Neural cell (in vitro differentiated cells): Measurements from ENCODE around the gene TSR1. TPM values are rescaled to one million over a fixed set of nuclear protein-coding genes. Genes with fewer than 3 reads are reported as not detected.

Source experiments
- H2AFZ ChIP-seq: fragments of 200-600, 300-800 bp; sonication (generic), shearing (Covaris generic); 2 replicates; pipeline ENCODE4 v1.6.0; 2014; ENCODE audit warnings: low read depth, mild to moderate bottlenecking, antibody characterized with exemption, low read length, moderate library complexity
- H3F3A ChIP-seq: fragments of 200-600 bp; shearing (Covaris generic); 2 replicates; pipeline ENCODE4 v1.6.1; 2016; ENCODE audit warnings: mild to moderate bottlenecking, moderate library complexity, mixed read lengths, antibody characterized with exemption, low read length; ENCODE audit not compliant: insufficient read depth, poor library complexity, severe bottlenecking
- H3K27ac ChIP-seq: fragments of 200-600, 300-800 bp; sonication (generic), shearing (Covaris generic); 2 replicates; pipeline ENCODE4 v1.5.1; 2014; ENCODE audit warnings: mild to moderate bottlenecking, low read length, moderate library complexity
- H3K27me3 ChIP-seq: fragments of 300-800, 200-600 bp; sonication (generic), shearing (Covaris generic); 2 replicates; pipeline ENCODE4 v1.6.0; 2014; ENCODE audit warnings: mild to moderate bottlenecking, low read depth, low read length, moderate library complexity; ENCODE audit not compliant: insufficient read depth
- H3K36me3 ChIP-seq: fragments of 300-800, 200-600 bp; sonication (generic), shearing (Covaris generic); 2 replicates; pipeline ENCODE4 v1.5.1; 2014; ENCODE audit warnings: mild to moderate bottlenecking, antibody characterized with exemption, low read length, moderate library complexity; ENCODE audit not compliant: insufficient read depth
- H3K4me2 ChIP-seq: fragments of 300-800, 200-600 bp; sonication (generic), shearing (Covaris generic); 2 replicates; pipeline ENCODE4 v1.6.0; 2014; ENCODE audit warnings: mild to moderate bottlenecking, low read length
- H3K4me3 ChIP-seq: fragments of 300-800, 200-600 bp; sonication (generic), shearing (Covaris generic); 2 replicates; pipeline ENCODE4 v1.5.1; 2014; ENCODE audit warnings: mild to moderate bottlenecking, low read length, moderate library complexity
- H3K79me2 ChIP-seq: fragments of 200-600 bp; shearing (Covaris generic); replicated peaks from 2 replicates; pipeline ENCODE4 v1.6.0; 2014; ENCODE audit warnings: mild to moderate bottlenecking, low read length, moderate library complexity; ENCODE audit not compliant: insufficient read depth
- H3K9ac ChIP-seq: fragments of 300-800, 200-600 bp; sonication (generic), shearing (Covaris generic); 2 replicates; pipeline ENCODE4 v1.6.1; 2016; ENCODE audit warnings: mild to moderate bottlenecking, low read length, mixed read lengths
- H3K9me2 ChIP-seq: fragments of 200-600 bp; shearing (Covaris generic); 2 replicates; pipeline ENCODE4 v1.6.1; 2016; ENCODE audit warnings: mild to moderate bottlenecking, low read length, mixed read lengths; ENCODE audit not compliant: insufficient read depth
- H3K9me3 ChIP-seq: fragments of 200-600, 300-800 bp; sonication (generic), shearing (Covaris generic); 2 replicates; pipeline ENCODE4 v1.6.1; 2016; ENCODE audit warnings: mild to moderate bottlenecking, mixed run types, low read length, moderate library complexity, mixed read lengths
- H4K20me1 ChIP-seq: fragments of 200-600 bp; shearing (Covaris generic); 2 replicates; pipeline ENCODE4 v1.6.1; 2016; ENCODE audit warnings: mild to moderate bottlenecking, mixed run types; ENCODE audit not compliant: insufficient read depth
- CTCF ChIP-seq: fragments of 450-650 bp; IDR thresholded peaks from 2 replicates; pipeline ENCODE4 v1.5.1; 2014; ENCODE audit warnings: antibody characterized with exemption, mild to moderate bottlenecking, moderate library complexity; ENCODE audit not compliant: poor library complexity, severe bottlenecking
- EP300 ChIP-seq: fragments of 450-650 bp; conservative IDR thresholded peaks from 2 replicates; pipeline ENCODE4 v1.6.1; 2014; ENCODE audit warnings: antibody characterized with exemption, mild to moderate bottlenecking, moderate library complexity; ENCODE audit not compliant: poor library complexity, severe bottlenecking
- EZH2 ChIP-seq: fragments of 200-600, 300-800 bp; shearing (Covaris generic), sonication (generic); IDR thresholded peaks from 2 replicates; pipeline ENCODE4 v1.6.1; 2014; ENCODE audit warnings: antibody characterized with exemption, low read length, borderline replicate concordance, mild to moderate bottlenecking; ENCODE audit not compliant: insufficient read depth, poor library complexity, severe bottlenecking
- MXI1 ChIP-seq: fragments of 450-650 bp; conservative IDR thresholded peaks from 2 replicates; pipeline ENCODE4 v1.6.1; 2014; ENCODE audit warnings: antibody characterized with exemption, mild to moderate bottlenecking; ENCODE audit not compliant: poor library complexity, severe bottlenecking
- POLR2AphosphoS5 ChIP-seq: IDR thresholded peaks from 2 replicates; pipeline ENCODE4 v1.6.1; 2012
- RAD21 ChIP-seq: fragments of 450-650 bp; conservative IDR thresholded peaks from 2 replicates; pipeline ENCODE4 v1.6.1; 2014; ENCODE audit warnings: antibody characterized with exemption, mild to moderate bottlenecking, moderate library complexity
- REST ChIP-seq: IDR thresholded peaks from 2 replicates; pipeline ENCODE4 v1.6.1; 2012; ENCODE audit warnings: borderline replicate concordance
- SMC3 ChIP-seq: fragments of 450-650 bp; conservative IDR thresholded peaks from 2 replicates; pipeline ENCODE4 v1.6.1; 2014; ENCODE audit warnings: antibody characterized with exemption, mild to moderate bottlenecking, moderate library complexity; ENCODE audit not compliant: poor library complexity
- TAF1 ChIP-seq: IDR thresholded peaks from 2 replicates; pipeline ENCODE4 v1.6.1; 2012; ENCODE audit warnings: low read depth
- polyA plus RNA-seq: library from polyadenylated mRNA; depleted of rRNA; stranded (reverse); fragments of >200 nt; gene quantifications from 2 replicates; pipeline ENCODE4 v1.2.3, GENCODE V29; 2014

TSR1 gene
- polyA plus RNA-seq, 1 donor from 2014 or later = 31.8 TPM

- Histone ChIP-seq H3F3A (no peaks in the 10 kb centered on the region), H4K20me1 (peaks cover 4% of the 10 kb centered on the region), H3K27ac (no peak overlapping the region), H3K27me3 (no peaks in the 10 kb centered on the region), H3K79me2 (no peaks in the 10 kb centered on the region), H3K9me3 (no peaks in the 10 kb centered on the region), H3K36me3 (no peaks in the 10 kb centered on the region), H2AFZ (no peak overlapping the region), H3K9ac (no peak overlapping the region), H3K4me3 (no peak overlapping the region), H3K9me2 (no peaks in the 10 kb centered on the region), H3K4me2 (no peak overlapping the region)
- TF ChIP-seq MXI1 = no peak
- TF ChIP-seq SMC3 = no peak
- TF ChIP-seq EP300 = no peak
- TF ChIP-seq CTCF = no peak
- no peak for TF ChIP-seq TAF1
- TF ChIP-seq POLR2AphosphoS5 = no peak
- no peak for TF ChIP-seq REST
- no peak for TF ChIP-seq RAD21
- no peak for TF ChIP-seq EZH2
These were observed 43.4 kb upstream of the TSR1 start for GRCh38 chr17:2379489-2380225.

GRCh38 chr17:2378905-2379304 is 42.6 kb upstream of the TSR1 start:
- H3F3A ChIP-seq = no peaks in the 10 kb centered on the region
- no peaks in the 10 kb centered on the region for H3K36me3 ChIP-seq
- no peak for TF ChIP-seq CTCF
- peak; percentile 6 for TF ChIP-seq POLR2AphosphoS5
- no peak for TF ChIP-seq RAD21
- no peak overlapping the region for H3K27ac ChIP-seq
- no peaks in the 10 kb centered on the region for H3K9me3 ChIP-seq
- H3K79me2 ChIP-seq = no peaks in the 10 kb centered on the region
- no peak overlapping the region for H3K9ac ChIP-seq
- H3K4me3 ChIP-seq = no peak overlapping the region
- H2AFZ ChIP-seq = no peak overlapping the region
- H3K4me2 ChIP-seq = no peak overlapping the region
- H3K9me2 ChIP-seq = no peaks in the 10 kb centered on the region
- H4K20me1 ChIP-seq = peaks cover 4% of the 10 kb centered on the region
- no peaks in the 10 kb centered on the region for H3K27me3 ChIP-seq
